NCI-H1930 (cell line): Measurements from ENCODE around the gene SGCA.

Experiments
- DNase-seq, 2 experiments: peaks; one replicate each; lab custom pipeline; 2025; lab: John Stamatoyannopoulos, UW

SGCA gene

DNA sequence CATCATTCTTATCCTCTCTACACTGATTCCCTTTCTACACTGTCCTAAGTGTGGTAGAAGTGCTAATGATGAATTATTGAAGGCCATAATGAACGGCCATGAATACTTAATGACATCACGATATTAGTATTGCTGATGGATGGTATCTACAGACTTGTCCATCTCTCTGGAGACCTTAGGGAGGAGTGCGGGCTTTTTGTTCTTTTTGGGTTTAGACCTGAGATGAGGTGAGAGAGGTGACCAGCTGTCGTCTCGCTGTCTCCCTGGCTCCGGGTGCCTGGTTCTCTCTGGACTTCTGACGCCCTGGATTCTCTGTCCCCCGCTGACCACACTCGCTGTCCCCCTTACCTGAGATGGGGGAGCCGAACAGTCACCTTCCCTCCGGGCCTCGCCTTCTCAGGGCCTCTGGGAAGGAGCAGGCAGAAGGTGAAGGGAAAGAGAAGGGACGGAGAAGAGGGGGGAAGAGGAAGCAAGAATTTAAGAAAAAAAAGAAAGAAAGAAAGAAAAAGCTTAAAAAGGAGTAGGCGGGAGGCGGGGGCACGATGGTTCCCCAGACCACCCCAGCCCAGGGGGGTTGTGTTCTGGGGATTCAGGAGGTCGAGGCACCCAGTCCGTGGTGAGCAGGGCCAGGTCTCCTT is 17.1 kb downstream of the SGCA start:
- DNase-seq = no peak

- DNase-seq = no peak
These were observed 17.7 kb downstream of the SGCA start for GRCh38 chr17:50183421-50183994.

GRCh38 chr17:50184064-50184463 is 18.3 kb downstream of the SGCA start:
- DNase-seq = no peak

DNA sequence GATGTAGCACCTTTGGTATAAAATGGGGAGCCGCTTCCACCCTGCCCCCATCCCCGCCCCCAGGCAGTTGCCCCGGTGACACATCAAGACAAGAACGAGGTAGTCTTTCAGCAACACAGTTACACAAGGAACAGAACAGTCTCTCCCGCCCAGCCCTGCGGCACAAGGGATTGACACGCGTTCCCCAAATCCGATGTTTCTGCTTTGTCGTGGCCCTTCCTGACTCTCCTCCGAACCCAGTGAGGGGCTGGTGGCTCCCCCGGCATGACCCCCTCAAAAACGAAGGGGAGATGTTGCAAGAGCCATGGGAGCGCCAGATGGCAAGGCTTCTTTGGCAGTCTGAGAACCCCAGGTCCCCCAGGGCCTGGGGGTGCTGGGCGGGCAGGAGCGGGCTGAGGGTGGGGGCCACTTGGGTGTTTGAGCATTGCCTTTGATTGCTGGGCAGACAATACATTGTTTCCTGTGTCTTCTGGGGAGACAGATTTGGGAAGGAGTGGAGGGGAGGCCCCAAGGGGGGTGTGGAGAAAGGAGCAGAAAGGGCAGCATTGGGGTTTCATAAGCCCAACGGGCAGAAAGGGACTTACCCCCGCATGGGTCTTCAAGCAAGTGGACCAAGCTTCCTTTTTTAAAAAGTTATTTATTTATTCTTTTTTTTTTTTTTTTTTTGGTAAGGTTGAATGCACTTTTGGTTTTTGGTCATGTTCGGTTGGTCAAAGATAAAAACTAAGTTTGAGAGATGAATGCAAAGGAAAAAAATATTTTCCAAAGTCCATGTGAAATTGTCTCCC is 19.0 kb downstream of the SGCA start:
- DNase-seq = no peak

DNA sequence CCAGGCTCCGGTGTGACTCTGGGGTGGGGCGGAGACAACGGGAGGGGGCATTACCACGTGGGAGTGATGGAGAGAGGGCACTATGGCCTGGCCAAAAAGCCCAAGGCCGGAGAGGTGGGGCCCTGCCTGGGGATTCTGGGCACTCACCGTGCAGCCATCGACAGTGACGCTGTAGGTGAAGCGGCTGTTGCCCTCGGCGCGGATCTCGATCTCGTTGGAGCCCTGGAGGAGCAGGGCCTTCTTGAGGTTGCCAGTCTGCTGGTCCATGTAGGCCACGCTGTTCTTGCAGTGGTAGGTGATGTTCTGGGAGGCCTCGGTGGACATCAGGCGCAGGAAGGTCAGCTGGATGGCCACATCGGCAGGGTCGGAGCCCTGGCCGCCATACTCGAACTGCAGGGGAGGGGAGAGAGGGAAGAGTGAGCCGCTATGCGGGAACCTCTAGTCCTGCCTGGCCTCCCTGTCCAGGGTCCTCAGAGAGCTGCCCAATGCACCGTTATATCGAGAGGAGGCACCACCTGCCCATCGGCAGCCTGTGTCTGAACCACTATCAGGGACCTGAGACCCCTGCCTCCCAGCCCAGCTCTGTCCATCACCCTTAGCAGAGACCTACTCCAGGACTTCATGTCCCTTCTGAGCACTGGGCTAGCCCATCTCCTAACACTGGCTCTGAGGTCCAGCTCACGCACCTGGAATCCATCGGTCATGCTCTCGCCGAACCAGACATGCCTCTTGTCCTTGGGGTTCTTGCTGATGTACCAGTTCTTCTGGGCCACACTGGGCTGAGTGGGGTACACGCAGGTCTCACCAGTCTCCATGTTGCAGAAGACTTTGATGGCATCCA is 20.0 kb downstream of the SGCA start:
- DNase-seq = no peak

- no peak for DNase-seq
These were observed 21.0 kb downstream of the SGCA start for GRCh38 chr17:50186661-50187393.

- no peak for DNase-seq
These were observed 21.6 kb downstream of the SGCA start for GRCh38 chr17:50187394-50187725.

- DNase-seq = no peak
These were observed 22.1 kb downstream of the SGCA start for GRCh38 chr17:50187751-50188530.

DNA sequence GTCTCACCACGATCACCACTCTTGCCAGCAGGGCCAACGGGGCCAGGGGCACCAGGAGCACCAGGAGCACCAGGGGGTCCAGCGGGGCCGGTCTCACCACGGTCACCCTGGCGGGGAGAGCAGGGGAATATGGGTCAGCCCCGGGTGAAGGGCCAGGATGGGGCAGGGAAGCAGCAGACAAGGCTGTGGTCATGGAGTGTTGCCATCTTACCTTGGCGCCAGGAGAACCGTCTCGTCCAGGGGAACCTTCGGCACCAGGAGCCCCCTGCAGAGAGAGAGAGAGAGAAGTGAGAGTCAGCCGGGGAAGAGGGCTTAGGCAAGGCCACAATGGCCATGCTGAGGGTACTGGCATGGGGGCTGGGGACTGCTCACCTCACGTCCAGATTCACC is 22.7 kb downstream of the SGCA start:
- DNase-seq = no peak

DNA sequence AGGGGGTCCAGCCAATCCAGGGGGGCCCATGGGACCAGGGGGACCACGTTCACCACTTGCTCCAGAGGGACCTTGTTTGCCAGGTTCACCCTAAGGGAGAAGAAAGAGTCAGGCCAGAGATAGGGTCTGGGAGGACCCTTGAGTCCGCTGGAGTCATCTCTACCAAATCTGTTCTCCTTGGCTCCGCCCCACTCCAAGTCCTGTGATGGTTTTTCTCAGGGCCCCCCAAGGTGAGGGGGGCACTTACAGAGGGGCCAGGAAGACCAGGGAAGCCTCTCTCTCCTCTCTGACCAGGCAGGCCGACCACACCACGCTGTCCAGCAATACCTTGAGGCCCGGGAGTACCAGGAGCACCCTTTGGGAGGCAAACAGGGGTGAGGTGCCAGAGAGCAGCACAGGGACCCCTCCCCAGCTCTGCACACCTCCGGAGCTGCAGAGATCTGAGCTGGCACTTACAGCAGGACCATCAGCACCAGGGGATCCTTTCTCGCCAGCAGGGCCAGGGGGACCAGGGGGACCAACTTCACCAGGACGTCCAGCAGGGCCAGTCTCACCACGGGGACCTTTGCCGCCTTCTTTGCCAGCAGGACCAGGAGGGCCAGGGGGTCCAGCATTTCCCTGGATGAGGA is 23.2 kb downstream of the SGCA start:
- no peak for DNase-seq

DNA sequence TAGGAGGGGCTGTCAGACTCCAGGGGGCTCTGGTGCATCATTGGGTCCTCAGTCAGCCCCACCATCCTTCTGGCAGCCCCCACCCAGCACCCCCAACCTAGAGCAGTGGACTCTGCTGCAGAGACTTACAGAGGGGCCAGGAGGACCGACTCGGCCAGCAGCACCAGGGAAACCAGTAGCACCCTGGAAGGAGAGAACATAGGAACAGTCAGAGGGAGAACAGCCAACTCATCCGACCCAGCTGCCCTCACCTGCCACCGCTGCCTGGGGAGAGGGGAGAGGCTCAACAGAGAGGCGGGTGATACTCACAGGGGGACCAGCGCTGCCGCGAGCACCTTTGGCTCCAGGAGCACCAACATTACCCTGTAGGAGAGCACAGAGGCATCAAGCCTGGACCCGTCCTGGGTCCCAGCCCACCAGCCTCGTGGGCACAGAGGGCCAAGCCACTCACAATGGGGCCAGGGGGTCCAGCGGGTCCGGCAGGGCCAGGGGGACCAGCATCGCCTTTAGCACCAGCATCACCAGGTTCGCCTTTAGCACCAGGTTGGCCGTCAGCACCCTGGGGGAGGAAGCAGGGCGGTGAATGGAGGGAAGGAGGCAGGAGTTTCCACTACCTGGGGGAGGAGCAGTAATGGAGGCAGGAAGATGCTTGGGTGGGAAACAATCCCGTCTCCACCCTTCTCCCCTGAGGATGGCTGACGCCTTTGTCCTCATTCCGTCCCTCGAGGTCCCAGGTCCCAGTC is 23.9 kb downstream of the SGCA start:
- no peak for DNase-seq

GRCh38 chr17:50190293-50190602 is 24.4 kb downstream of the SGCA start:
- no peak for DNase-seq

- DNase-seq = no peak
These were observed 25.0 kb downstream of the SGCA start for GRCh38 chr17:50190603-50191358.

GRCh38 chr17:50191359-50192143 is 25.7 kb downstream of the SGCA start:
- DNase-seq = no peak

DNA sequence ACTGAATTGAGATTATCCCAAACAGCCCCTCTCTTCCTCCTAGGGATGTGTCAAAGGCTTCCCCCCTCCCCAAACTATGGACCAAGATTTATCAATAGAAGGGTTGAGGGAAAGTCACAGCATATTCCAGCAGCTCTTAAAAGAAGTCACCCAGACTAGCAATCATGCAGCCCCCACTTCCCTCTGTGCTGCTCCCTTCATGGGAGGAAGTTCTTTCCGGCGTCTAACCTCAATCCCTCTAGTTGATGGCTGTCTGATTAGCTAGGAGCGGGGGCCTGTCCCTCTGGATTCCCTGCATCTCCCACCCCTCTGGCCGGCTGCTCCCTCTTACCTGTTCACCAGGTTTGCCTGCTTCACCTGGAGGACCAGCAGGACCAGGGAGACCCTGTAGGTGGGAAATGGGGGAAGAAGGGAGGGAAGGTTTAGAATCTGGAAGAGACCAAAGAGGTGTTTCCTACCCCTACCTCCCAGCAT is 26.4 kb downstream of the SGCA start:
- no peak for DNase-seq

GRCh38 chr17:50192618-50193291 is 26.9 kb downstream of the SGCA start:
- no peak for DNase-seq

- DNase-seq = no peak
These were observed 28.5 kb downstream of the SGCA start for GRCh38 chr17:50194140-50194933.
